Activated CD8-positive, alpha-beta memory T cell treated with anti-CD3 and anti-CD28 coated beads, Interleukin-2, amount 50 U/mL, for 24 hours (primary cell): ENCODE results near the gene PLPPR3.

Experiments
- DNase-seq: peaks from one replicate; pipeline ENCODE4 v3.0.0-alpha.2; 2020; ENCODE audit errors: extremely low read depth

PLPPR3 gene

GRCh38 chr19:810077-810855 is 11.5 kb downstream of the PLPPR3 start:
- DNase-seq: no peak

GRCh38 chr19:808423-808775 is 13.4 kb downstream of the PLPPR3 start:
- no peak for DNase-seq

- DNase-seq: no peak
Observed at GRCh38 chr19:807627-808422, 13.9 kb downstream of the PLPPR3 start.

- no peak for DNase-seq
Observed at GRCh38 chr19:806815-807421, 14.8 kb downstream of the PLPPR3 start.

GRCh38 chr19:805600-806550 is 15.9 kb downstream of the PLPPR3 start:
- DNase-seq: no peak

GRCh38 chr19:805166-805551 is 16.6 kb downstream of the PLPPR3 start:
- DNase-seq: no peak

- DNase-seq: no peak
Observed at GRCh38 chr19:804419-805165, 17.2 kb downstream of the PLPPR3 start.

GRCh38 chr19:803686-804418 is 17.9 kb downstream of the PLPPR3 start:
- no peak for DNase-seq

- DNase-seq: no peak
Observed at GRCh38 chr19:803099-803561, 18.6 kb downstream of the PLPPR3 start.

- DNase-seq: no peak
Observed at GRCh38 chr19:802498-803098, 19.2 kb downstream of the PLPPR3 start.

- DNase-seq: no peak
Observed at GRCh38 chr19:801861-802497, 19.8 kb downstream of the PLPPR3 start.

GRCh38 chr19:801030-801860 is 20.5 kb downstream of the PLPPR3 start:
- DNase-seq: no peak

- no peak for DNase-seq
Observed at GRCh38 chr19:800360-801029, 21.3 kb downstream of the PLPPR3 start.

GRCh38 chr19:799076-799881 is 22.5 kb downstream of the PLPPR3 start:
- DNase-seq: no peak

GRCh38 chr19:798415-799075 is 23.2 kb downstream of the PLPPR3 start:
- no peak for DNase-seq
